Measurements from ENCODE around the gene JPH3.
"Not testable (repeated sequence)": the region's sequence is repeated elsewhere in the genome, so short reads cannot be mapped to it uniquely, and the experiment has no call there.

JPH3 gene

DNA sequence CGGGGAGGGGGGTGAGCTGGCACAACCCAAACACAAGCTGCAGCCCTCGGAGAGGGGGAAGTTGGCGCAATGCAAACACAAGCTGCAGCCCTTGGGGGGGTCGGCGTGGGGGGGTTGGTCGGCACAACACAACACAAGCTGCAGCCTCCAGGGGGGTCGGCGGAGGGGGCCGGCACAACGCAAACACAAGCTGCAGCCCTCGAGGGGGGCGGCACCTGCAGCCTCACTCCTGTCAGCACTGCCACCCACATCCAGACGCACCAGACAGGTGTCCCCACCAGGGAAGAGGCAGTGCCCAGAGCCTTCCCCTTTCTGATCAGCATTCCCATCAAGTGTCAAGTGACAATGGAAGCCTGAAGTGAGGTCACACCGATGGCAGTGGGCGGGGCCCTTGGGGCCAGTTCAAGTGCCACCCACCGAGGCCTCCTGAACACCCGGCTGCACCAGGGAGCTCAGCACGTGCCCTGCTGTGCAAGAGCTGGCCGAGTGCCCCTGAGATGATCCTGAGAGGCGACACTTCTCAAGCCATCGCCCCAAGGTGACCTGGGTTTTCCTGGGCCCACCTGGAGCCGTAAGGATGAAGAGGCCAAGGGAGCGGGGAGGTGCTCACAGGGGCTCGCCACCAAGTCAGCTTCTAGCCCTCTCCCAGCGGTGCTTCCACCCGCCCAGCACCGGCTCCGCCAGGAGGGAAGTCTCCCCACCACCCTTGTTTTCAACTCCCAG is 104.1 kb downstream of the JPH3 start:
- Mint-ChIP-seq H3K27me3 (no peaks in the 10 kb centered on the region), H3K27ac (no peak overlapping the region), H3K9me3 (no peaks in the 10 kb centered on the region), H3K4me1 (peaks cover 15% of the 10 kb centered on the region), H3K4me3 (no peak overlapping the region), H3K36me3 (peaks cover 10% of the 10 kb centered on the region)
- DNase-seq (ENCODE audit: low spot score in 2 of 2) (no peak), ATAC-seq (ENCODE audit: low read depth) (no peak)

DNA sequence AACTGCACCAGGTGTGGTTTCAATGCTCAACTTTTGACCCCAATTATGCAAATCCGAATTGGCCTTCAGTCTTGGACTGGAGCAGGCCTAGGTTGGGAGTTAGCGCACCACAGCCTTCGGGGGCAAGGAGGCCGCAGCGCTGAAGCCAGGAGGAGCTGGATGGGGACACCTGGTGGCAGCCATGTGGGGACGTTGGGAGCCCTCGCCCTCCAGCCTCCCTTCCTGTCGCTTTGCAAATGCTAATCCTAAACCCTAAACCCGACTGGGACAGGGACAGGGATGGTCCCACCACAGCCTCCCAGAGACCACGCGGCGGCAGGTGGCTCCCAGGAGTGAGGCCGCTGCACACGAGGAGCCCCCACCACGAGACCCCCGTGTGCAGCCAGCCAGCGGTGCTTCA is 104.8 kb downstream of the JPH3 start:
- Mint-ChIP-seq H3K27me3 (no peaks in the 10 kb centered on the region), H3K4me1 (peaks cover 8% of the 10 kb centered on the region), H3K27ac (no peak overlapping the region), H3K36me3 (peaks cover 10% of the 10 kb centered on the region), H3K4me3 (no peak overlapping the region), H3K9me3 (no peaks in the 10 kb centered on the region)
- DNase-seq (ENCODE audit: low spot score in 2 of 2): no peak
- ATAC-seq (ENCODE audit: low read depth): no peak

DNA sequence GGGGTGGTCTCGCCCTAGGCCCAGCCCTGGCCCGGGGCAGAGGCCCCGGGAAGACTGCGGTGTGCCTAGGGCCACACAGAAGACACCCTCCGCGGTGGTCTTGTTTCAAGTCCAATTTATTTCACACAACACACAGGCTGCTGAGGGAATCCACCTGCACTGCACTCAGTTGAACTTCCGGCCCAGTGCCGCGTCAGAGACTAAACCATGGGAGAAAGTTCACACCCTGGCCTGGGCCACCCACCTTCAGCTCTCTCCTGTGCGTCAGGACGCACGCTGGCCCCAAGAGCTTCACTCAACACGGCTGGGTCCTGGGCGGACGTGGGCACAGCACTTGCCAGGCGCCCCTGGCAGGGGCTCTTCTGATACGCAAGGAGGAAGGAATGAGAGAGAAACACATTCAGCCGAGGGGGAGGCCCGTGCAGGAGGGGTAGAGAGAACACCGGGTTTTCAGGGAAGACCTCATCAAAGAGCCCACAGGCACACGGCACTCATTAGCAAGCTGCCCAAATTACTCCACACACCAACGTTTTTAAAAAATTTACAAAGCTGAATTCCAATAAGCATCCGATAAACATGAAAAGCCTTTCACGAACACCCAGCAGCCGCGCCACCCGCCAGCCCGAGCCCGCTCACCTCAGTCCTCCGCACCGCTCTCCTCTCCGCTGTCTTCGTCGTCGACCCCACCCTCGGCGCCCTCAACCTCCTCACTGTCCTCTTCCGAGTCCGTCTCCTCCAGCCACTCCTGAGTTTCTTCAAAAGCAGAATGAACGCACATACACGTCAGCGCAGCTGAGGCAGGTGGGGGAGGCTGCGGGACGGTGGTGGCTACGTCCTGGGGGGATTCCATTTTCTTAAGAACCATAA is 105.6 kb downstream of the JPH3 start:
- DNase-seq (ENCODE audit: low spot score in 2 of 2) (no peak), ATAC-seq (ENCODE audit: low read depth) (no peak)
- Mint-ChIP-seq H3K4me1 (peaks cover 3% of the 10 kb centered on the region), H3K36me3 (peaks cover 10% of the 10 kb centered on the region), H3K9me3 (no peaks in the 10 kb centered on the region), H3K27ac (no peak overlapping the region), H3K27me3 (no peaks in the 10 kb centered on the region), H3K4me3 (no peak overlapping the region)

DNA sequence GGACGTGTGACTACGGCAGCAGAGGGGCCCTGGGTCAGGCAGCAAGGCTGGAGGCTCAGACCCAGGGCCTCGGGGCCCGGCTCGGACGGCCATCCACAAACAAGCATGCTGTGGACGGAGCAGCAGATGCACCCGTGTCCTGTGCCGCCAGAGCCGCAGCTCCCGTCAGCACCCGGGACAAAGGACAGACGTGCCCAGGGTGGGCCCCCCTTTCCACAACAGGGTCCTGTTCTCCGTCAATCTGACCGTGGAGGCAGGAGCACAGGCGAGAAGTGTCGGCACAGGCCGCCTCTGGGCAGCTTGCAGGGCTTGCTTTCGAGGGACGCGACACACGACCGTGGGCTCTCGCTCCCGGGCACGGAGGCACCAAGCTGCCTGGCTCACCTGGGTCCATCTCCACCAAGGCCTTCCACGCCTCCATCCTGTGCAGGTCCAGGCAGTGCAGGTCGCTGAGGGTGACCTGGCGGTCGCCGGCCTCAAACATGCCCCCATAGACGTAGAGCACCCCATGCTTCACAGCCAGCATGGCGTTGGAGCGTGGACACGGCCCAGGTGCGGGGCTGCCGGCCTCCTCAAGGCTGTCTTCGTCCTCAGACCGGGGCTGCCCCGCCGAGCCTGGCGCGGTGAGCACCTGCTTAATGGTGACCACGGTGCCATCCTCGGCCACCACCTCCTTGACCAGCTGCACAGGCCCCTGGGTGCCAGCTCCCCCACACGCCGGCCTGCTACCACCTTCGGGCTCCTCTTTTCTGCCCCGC is 106.8 kb downstream of the JPH3 start:
- H3K27ac Mint-ChIP-seq: no peak overlapping the region
- peaks cover 10% of the 10 kb centered on the region for H3K36me3 Mint-ChIP-seq

DNA sequence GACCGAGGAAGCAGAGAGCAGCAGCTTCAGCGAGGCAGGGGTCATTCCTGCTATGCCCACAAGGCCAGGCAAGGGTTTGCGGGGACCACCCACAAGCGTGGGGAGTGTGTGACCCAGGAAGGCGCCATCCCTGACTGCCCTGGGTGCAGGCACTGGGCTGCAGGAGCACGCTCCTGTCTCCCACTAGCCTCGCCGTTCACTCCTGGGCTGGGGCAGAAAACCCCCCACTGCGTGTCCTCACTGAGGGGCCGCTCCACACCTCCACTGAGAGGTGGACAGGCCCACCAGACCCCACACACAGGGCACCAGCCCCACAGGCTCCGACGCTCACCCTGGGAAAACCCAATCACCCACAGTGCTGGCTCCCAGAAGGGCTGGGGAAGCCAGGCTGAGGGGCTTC is 107.4 kb downstream of the JPH3 start:
- Mint-ChIP-seq H3K4me3 (no peak overlapping the region), H3K27ac (no peak overlapping the region), H3K9me3 (no peaks in the 10 kb centered on the region), H3K27me3 (no peaks in the 10 kb centered on the region), H3K4me1 (no peaks in the 10 kb centered on the region), H3K36me3 (peaks cover 12% of the 10 kb centered on the region)
- DNase-seq (ENCODE audit: low spot score in 2 of 2): no peak
- ATAC-seq (ENCODE audit: low read depth): no peak

More for the DNA sequence above, 106.8 kb downstream of the JPH3 start:
- ATAC-seq (ENCODE audit: low read depth): no peak
- Mint-ChIP-seq H3K27me3 (no peaks in the 10 kb centered on the region), H3K4me3 (no peak overlapping the region), H3K4me1 (no peaks in the 10 kb centered on the region), H3K9me3 (no peaks in the 10 kb centered on the region)
- no peak for DNase-seq (ENCODE audit: low spot score in 2 of 2)

DNA sequence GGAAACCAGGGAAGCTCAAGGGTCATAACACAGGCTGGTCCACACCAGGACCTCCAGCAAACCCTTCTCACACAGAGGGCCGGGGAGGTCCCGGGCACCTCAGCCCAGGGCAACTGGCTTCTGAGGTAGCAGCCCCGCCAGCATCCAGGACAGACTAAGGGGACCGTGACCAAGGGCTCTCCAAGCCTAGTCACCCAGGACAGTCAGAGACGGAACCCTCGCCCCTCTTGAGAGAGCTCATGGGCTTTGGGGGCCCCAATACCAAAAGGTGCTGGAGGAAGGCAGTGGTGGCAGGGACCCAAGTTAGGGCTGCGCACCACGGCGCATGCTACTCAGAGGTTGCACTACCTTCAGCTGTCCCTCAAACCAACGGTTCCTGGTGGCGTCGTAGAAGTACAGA is 108.6 kb downstream of the JPH3 start:
- no peak for ATAC-seq (ENCODE audit: low read depth)
- Mint-ChIP-seq H3K9me3 (no peaks in the 10 kb centered on the region), H3K4me3 (no peak overlapping the region), H3K27me3 (no peaks in the 10 kb centered on the region), H3K36me3 (peaks cover 22% of the 10 kb centered on the region), H3K4me1 (no peaks in the 10 kb centered on the region), H3K27ac (no peak overlapping the region)
- no peak for DNase-seq (ENCODE audit: low spot score in 2 of 2)

DNA sequence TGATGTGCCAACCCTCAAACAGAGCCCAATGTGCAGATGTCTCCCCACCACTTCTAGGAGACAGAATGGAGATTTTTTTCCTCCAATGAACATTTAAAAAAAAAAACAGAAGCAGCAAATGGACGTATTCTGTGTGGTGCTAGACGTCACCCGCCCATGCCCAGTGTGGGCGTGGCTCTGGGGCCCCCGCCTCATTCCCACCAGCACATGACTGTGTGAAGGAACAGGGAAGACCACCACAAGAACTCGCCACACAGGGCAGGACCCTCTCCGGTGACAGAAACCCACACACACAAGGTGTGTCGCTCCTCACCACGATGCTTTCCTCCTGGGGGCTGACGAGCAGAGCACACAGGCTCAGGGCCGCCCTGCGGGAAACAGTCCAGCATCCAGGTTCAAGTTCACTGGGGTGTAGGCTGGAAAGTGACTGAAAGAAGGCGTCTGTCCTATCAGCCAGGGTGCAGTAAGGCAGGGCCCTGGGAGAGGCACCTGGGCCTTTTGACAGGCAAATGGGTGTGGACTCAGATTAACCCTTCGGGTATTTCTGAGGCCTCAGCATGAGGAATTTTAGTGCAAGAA is 110.0 kb downstream of the JPH3 start:
- Mint-ChIP-seq H3K9me3 (no peaks in the 10 kb centered on the region), H3K27ac (no peak overlapping the region), H3K4me1 (no peaks in the 10 kb centered on the region), H3K27me3 (no peaks in the 10 kb centered on the region), H3K36me3 (peaks cover 23% of the 10 kb centered on the region), H3K4me3 (no peak overlapping the region)
- ATAC-seq (ENCODE audit: low read depth) (no peak), DNase-seq (ENCODE audit: low spot score in 2 of 2) (no peak)

DNA sequence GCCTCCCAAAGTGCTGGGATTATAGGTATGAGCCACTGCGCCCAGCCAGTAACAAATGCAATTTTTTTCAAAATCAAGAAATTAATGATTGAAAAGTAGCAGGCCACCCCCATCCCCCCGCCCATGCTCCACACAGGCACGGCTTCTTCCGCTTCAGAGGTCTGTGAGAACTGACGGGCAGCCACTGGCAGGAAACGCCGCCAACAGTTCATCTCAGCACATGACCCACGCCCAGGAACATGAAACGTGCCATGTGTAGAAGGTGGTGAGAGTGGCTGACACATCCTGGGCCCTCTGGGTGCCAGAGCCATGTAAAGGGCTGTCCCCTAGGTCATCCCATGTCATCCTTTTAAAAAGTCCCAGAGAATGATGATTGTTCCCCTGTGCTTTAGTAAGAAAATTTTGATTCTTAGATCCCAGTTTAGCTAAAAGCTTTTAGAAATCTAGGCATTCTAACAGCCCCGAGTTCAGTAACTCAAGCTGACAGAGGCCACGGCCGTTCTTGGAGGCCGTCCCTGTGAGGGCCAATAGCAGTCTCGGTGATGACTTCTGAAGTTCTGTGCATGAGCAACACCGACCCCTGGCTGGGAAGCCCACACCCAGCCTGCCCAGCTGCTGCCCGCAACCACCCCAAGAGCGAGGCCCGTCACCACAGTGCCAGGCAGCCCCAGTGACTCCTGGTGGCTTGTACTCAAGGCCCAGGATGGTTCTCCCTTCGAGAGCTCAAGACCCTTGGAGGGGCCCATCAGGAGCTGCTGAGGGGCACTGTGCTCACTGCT is 111.3 kb downstream of the JPH3 start:
- ATAC-seq (ENCODE audit: low read depth) (peak; percentile 75), DNase-seq (ENCODE audit: low spot score in 2 of 2) (no peak)
- Mint-ChIP-seq H3K27ac (no peak overlapping the region), H3K36me3 (peaks cover 18% of the 10 kb centered on the region), H3K9me3 (no peaks in the 10 kb centered on the region), H3K4me3 (peak overlapping the region; percentile 17), H3K4me1 (peaks cover 4% of the 10 kb centered on the region), H3K27me3 (no peaks in the 10 kb centered on the region)

DNA sequence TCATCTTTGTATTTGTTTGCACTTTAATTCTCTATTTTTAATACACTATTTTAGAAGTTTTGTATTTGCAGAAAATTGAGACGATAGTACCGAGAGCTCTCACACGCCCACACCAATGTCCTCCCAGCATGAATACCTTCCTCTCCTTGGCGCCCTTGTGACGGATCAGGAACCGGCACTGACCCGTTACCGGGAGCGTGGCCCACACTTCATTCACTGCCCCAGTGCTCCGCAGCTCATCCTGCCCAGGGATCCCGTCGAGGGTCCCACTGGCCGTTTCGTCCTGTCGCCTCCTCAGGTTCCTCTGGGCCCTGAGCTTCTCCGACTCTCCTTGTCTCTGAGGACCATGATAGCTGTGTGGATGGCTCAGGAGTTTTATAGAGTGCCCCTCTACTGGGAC is 112.9 kb downstream of the JPH3 start:
- H3K4me3 Mint-ChIP-seq: no peak overlapping the region
- H3K4me1 Mint-ChIP-seq: peaks cover 4% of the 10 kb centered on the region
- H3K27ac Mint-ChIP-seq: no peak overlapping the region
- ATAC-seq (ENCODE audit: low read depth): no peak
- DNase-seq (ENCODE audit: low spot score in 2 of 2): no peak
- no peaks in the 10 kb centered on the region for H3K27me3 Mint-ChIP-seq
- no peaks in the 10 kb centered on the region for H3K9me3 Mint-ChIP-seq
- peaks cover 17% of the 10 kb centered on the region for H3K36me3 Mint-ChIP-seq

DNA sequence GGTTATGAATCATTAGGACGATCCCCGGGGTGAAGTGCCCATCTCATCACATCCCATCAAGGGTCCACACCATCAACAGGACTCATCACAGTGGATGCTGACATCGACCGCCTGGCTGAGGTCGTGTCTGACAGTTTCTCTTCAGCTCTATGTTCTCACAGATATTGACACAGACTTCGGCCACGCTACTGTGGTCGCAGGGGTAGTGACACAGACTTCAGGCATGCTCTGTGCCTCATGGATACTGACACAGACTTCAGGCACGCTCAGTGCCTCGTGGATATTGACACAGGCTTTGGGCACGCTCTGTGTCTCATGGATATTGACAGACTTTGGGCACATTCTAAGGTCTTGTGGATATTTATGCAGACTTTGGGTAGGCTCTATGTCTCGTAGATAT is 113.3 kb downstream of the JPH3 start:
- Mint-ChIP-seq H3K4me1 (peaks cover 4% of the 10 kb centered on the region), H3K4me3 (no peak overlapping the region), H3K27me3 (no peaks in the 10 kb centered on the region), H3K9me3 (no peaks in the 10 kb centered on the region), H3K27ac (no peak overlapping the region), H3K36me3 (peaks cover 16% of the 10 kb centered on the region)
- no peak for ATAC-seq (ENCODE audit: low read depth)
- DNase-seq (ENCODE audit: low spot score in 2 of 2): no peak

DNA sequence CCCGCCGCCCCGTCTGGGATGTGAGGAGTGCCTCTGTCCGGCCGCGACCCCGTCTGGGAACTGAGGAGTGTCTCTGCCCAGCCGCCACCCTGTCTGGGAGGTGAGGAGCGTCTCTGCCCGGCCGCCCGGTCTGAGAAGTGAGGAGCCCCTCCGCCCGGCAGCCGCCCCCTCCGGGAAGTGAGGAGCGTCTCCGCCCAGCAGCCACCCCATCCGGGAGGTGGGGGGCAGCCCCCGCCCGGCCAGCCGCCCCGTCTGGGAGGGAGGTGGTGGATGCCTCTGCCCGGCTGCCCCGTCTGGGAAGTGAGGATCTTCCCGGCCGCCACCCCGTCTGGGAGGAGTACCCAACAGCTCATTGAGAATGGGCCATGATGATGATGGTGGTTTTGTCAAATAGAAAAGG is 116.5 kb downstream of the JPH3 start:
- H3K36me3 Mint-ChIP-seq: peaks cover 31% of the 10 kb centered on the region
- not testable (repeated sequence) for ATAC-seq (ENCODE audit: low read depth)
- peaks cover 11% of the 10 kb centered on the region for H3K4me1 Mint-ChIP-seq

DNA sequence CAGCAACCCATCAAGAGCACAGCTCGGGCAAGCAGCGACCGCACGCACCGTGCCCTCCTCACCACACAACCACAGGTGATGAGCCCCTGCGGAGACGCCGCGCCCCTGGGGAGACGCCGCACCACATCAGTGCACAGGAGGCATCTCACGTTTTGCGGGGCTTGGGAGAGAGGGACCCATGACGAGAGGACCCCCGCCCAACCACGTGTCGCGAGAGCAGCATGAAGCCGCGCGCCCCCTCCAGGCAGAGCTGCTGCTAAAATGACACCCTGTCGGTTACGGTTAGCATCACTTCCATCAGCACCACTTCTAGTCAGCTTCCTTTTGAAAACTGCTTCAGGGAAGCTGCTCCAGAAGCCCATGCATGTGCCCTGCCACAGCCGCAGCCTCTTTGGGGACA is 118.1 kb downstream of the JPH3 start:
- ATAC-seq (ENCODE audit: low read depth): no peak
- Mint-ChIP-seq H3K36me3 (peaks cover 26% of the 10 kb centered on the region), H3K27ac (no peak overlapping the region), H3K4me3 (no peak overlapping the region), H3K9me3 (no peaks in the 10 kb centered on the region), H3K4me1 (peaks cover 21% of the 10 kb centered on the region), H3K27me3 (no peaks in the 10 kb centered on the region)
- DNase-seq (ENCODE audit: low spot score in 2 of 2): no peak

More for the DNA sequence above, 116.5 kb downstream of the JPH3 start:
- H3K27ac Mint-ChIP-seq; H3K9me3 Mint-ChIP-seq; DNase-seq (ENCODE audit: low spot score in 2 of 2); H3K27me3 Mint-ChIP-seq; H3K4me3 Mint-ChIP-seq: not testable (repeated sequence)

All from memory B cell (primary cell).